Activated CD4-positive, alpha-beta memory T cell treated with anti-CD3 and anti-CD28 coated beads for 36 hours (primary cell): Measurements from ENCODE around the gene NKTR. TPM values are rescaled to one million over a fixed set of nuclear protein-coding genes. Genes with fewer than 3 reads are reported as not detected.

Source experiments
- CTCF ChIA-PET: fragments of 350-600 bp; sonication (Branson Sonifier 250); formaldehyde crosslinking; loops from one replicate; lab custom pipeline; 2021; ENCODE audit warnings: antibody characterized with exemption, inconsistent platforms; lab: Charles Lee
- POLR2A ChIA-PET: fragments of 350-600 bp; sonication (Branson Sonifier 250); formaldehyde crosslinking; loops from one replicate; lab custom pipeline; 2021; ENCODE audit warnings: antibody characterized with exemption; lab: Charles Lee
- DNase-seq: peaks from one replicate; pipeline ENCODE4 v3.0.0-alpha.2; 2020
- H3K27ac Mint-ChIP-seq: one replicate; pipeline ENCODE4 v1.8.0; 2021; ENCODE audit warnings: mixed read lengths
- H3K27me3 Mint-ChIP-seq: one replicate; pipeline ENCODE4 v1.8.0; 2021; ENCODE audit warnings: mixed read lengths
- H3K36me3 Mint-ChIP-seq: one replicate; pipeline ENCODE4 v1.8.0; 2021; ENCODE audit warnings: mixed read lengths
- H3K4me1 Mint-ChIP-seq: one replicate; pipeline ENCODE4 v1.8.0; 2021; ENCODE audit warnings: low read depth, mixed read lengths
- H3K4me3 Mint-ChIP-seq: one replicate; pipeline ENCODE4 v1.8.0; 2021; ENCODE audit warnings: mild to moderate bottlenecking, mixed read lengths
- H3K9me3 Mint-ChIP-seq: one replicate; pipeline ENCODE4 v1.8.0; 2021; ENCODE audit warnings: mixed read lengths
- intact Hi-C: fragments of 100-400 bp; cut with micrococcal nuclease; formaldehyde crosslinking; loops from one replicate; pipeline ENCODE4 v1.15.1; 2023
- total RNA-seq, 2 experiments: library from RNA; stranded (reverse); gene quantifications; one replicate each; pipeline ENCODE4 v1.2.3, GENCODE V29; 2021

NKTR gene
- total RNA-seq, 2 experiments from 2014 or later, result 65.9 to 73.9 TPM

- H3K9me3 Mint-ChIP-seq, result no peaks in the 10 kb centered on the region
- H3K36me3 Mint-ChIP-seq, result no peaks in the 10 kb centered on the region
Measured at GRCh38 chr3:42685891-42686820, 85.7 kb downstream of the NKTR start.

DNA sequence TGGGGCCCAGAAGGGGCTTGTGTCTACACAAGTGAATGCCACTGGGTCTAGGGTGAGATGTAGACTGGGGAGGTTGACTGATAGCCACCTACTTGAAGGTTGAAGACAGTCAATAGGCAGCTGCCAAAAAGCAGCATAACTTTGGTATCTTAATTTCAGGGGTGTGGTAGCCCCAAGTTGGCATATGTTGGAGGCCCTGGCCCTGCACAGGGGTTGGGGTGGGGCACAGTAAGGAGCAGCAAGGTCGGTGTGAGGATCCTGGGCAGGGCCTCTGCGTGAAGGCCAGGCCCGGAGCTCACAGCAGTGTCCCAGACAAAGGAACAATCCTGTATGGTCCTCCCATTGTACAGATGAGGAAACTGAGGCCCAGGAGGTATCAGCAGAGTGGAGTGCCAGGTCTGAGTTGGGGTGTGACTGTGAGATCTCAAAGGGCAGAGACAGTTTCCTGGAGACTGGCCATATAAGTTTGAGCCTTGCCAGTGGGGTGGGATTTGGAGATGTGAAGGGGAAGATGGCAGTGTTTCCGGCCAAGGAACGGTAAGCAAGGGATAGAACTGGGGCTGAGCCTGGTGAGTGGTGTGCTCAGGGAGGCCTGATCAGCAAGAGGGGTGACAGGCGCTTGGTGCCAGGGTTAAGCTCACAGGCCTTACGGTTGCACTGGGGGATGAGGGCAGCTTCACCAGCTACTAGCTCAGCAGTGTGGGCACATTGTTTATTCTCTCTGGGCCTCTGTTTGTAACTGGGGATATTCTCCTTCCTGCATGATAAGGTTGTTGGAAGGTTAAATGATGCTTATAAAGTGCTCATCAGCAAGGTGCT lies 86.6 kb downstream of the NKTR start:
- intact Hi-C loops, result no loop called here
- Mint-ChIP-seq H3K36me3 (no peaks in the 10 kb centered on the region), H3K27ac (no peak overlapping the region), H3K9me3 (no peaks in the 10 kb centered on the region), H3K4me1 (peaks cover 6% of the 10 kb centered on the region), H3K27me3 (peaks cover 25% of the 10 kb centered on the region), H3K4me3 (no peak overlapping the region)
- no peak for DNase-seq
- ChIA-PET CTCF (interaction anchor here (1.0 kb wide), 1 partner anchor 142 kb away, joined by 3 read pairs; no protein-coding TSS in a partner anchor), POLR2A (no interaction called here)

More at GRCh38 chr3:42685891-42686820, 85.7 kb downstream of the NKTR start:
- no peak for DNase-seq
- ChIA-PET POLR2A (no interaction called here), CTCF (interaction anchor here (1.0 kb wide), 2 partner anchors 58 to 141 kb away, joined by 3 read pairs; no protein-coding TSS in a partner anchor)
- Mint-ChIP-seq H3K27ac (no peak overlapping the region), H3K4me1 (peaks cover 6% of the 10 kb centered on the region), H3K27me3 (peaks cover 25% of the 10 kb centered on the region), H3K4me3 (peak overlapping the region; percentile 20)
- intact Hi-C loops, result no loop called here

- Mint-ChIP-seq H3K4me3 (no peak overlapping the region), H3K9me3 (no peaks in the 10 kb centered on the region), H3K4me1 (peaks cover 6% of the 10 kb centered on the region), H3K27me3 (peaks cover 21% of the 10 kb centered on the region), H3K36me3 (no peaks in the 10 kb centered on the region), H3K27ac (no peak overlapping the region)
- intact Hi-C loops, result no loop called here
- no peak for DNase-seq
- ChIA-PET POLR2A (no interaction called here), CTCF (no interaction called here)
Measured at GRCh38 chr3:42688016-42688415, 87.5 kb downstream of the NKTR start.

DNA sequence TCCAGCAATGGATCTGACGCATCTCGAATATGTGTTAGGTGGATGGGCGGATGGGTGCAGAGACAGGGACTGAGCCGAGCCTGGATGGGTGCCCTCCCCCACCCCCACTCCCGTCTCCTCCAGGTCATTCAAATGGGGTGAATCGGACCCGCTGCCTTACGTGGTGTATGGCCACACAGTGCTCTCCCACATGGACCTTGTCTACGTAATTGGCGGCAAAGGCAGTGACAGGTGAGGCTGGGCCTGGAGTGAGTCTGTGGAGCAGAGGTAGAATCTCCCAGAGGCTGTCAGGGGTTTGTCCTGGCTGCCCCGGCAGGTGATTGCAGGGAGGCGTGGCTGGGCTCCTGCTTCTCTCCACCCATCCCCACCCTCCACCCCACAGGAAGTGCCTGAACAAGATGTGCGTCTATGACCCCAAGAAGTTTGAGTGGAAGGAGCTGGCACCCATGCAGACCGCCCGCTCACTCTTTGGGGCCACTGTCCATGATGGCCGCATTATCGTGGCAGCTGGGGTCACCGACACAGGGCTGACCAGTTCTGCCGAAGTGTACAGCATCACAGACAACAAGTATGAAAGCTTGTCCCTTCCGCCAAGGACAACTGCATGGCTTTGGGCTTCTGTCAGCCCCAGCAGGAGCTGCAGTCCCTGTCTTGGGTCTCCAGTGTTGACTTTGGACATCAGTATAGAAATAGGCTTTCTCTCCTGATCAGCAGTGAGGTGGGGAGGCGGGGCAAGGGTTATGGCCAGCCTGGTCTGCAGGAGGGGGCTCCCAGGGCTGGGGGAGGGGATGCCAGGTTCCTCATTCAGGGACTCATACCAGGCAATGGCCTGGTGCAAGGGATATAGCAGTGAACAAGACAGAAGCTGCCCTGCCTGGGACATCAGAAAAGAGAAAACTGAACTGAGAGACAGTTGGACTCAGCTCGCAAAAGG lies 88.3 kb downstream of the NKTR start:
- ChIA-PET CTCF (no interaction called here), POLR2A (no interaction called here)
- no peak for DNase-seq
- Mint-ChIP-seq H3K36me3 (no peaks in the 10 kb centered on the region), H3K4me3 (no peak overlapping the region), H3K27ac (no peak overlapping the region), H3K27me3 (peaks cover 19% of the 10 kb centered on the region), H3K4me1 (peaks cover 5% of the 10 kb centered on the region), H3K9me3 (no peaks in the 10 kb centered on the region)
- intact Hi-C loops, result no loop called here

- H3K9me3 Mint-ChIP-seq, result no peaks in the 10 kb centered on the region
- peaks cover 4% of the 10 kb centered on the region for H3K4me1 Mint-ChIP-seq
- ChIA-PET POLR2A (no interaction called here), CTCF (no interaction called here)
- H3K27ac Mint-ChIP-seq, result no peak overlapping the region
- H3K27me3 Mint-ChIP-seq, result peaks cover 19% of the 10 kb centered on the region
- intact Hi-C loops, result no loop called here
- H3K4me3 Mint-ChIP-seq, result no peak overlapping the region
- DNase-seq, result no peak
- no peaks in the 10 kb centered on the region for H3K36me3 Mint-ChIP-seq
Measured at GRCh38 chr3:42689421-42690014, 89.0 kb downstream of the NKTR start.

DNA sequence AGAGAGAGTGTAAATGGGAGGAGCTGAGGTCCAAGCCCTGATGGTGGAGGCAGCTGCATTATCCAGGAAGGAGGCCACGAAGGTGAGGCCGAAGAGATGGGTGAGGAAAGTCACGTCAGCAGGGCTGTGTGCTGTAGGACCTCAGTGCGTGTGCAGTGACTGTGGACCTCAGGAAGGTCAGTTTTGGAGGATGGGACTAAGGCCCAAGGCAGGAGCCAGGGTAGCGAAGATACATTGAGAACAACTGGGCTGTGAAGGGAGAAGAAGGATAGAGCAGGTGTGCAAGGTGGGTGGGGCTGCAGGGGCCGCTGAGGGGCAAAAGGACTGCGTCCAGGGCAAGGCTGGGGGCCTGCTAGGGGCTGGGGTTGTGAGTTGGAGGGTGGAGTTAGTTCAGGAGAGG lies 89.7 kb downstream of the NKTR start:
- POLR2A ChIA-PET, result no interaction called here
- Mint-ChIP-seq H3K27ac (no peak overlapping the region), H3K27me3 (peaks cover 18% of the 10 kb centered on the region), H3K4me3 (no peak overlapping the region), H3K4me1 (peaks cover 4% of the 10 kb centered on the region), H3K36me3 (no peaks in the 10 kb centered on the region), H3K9me3 (no peaks in the 10 kb centered on the region)
- no peak for DNase-seq
- CTCF ChIA-PET, result no interaction called here
- intact Hi-C loops, result no loop called here

DNA sequence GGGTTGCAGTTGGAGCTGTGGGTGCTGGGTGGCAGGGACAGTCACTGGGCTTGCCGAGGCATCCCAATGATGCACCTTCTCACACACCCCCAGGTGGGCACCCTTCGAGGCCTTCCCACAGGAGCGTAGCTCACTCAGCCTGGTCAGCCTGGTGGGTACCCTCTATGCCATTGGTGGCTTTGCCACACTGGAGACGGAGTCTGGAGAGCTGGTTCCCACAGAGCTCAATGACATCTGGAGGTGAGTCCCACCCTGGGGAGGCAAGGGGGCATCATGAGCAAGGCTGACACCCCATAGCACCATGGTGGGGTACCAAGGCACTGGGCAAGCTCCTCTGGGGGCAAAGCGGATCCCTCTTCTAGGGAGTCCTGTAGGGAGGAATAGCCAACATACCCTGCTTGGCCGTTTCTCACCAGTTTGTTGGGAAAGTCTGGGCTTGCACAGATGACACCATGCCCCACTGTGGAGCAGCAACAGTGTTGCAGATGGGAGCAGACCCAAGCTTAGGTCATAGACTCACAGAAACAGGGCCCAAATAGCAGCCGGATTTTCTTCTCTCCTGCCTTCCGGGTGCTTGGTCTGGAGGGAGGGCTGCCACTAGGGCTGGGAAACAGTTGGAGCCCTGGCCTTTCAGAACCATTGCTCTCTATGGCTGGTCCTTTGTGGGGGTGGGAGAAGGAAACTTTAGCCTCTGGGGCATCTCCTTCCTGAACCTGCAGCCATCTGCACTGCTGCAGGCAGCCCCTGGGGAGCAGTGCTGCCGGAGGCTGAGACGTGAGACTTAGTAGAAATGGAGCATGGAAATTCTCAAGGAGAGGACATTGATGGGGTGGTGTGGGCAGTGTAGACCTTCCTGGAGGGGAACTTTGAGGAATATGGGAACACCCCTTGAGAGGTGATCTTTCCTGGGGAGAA lies 90.5 kb downstream of the NKTR start:
- H3K27me3 Mint-ChIP-seq, result peaks cover 11% of the 10 kb centered on the region
- CTCF ChIA-PET, result no interaction called here

DNA sequence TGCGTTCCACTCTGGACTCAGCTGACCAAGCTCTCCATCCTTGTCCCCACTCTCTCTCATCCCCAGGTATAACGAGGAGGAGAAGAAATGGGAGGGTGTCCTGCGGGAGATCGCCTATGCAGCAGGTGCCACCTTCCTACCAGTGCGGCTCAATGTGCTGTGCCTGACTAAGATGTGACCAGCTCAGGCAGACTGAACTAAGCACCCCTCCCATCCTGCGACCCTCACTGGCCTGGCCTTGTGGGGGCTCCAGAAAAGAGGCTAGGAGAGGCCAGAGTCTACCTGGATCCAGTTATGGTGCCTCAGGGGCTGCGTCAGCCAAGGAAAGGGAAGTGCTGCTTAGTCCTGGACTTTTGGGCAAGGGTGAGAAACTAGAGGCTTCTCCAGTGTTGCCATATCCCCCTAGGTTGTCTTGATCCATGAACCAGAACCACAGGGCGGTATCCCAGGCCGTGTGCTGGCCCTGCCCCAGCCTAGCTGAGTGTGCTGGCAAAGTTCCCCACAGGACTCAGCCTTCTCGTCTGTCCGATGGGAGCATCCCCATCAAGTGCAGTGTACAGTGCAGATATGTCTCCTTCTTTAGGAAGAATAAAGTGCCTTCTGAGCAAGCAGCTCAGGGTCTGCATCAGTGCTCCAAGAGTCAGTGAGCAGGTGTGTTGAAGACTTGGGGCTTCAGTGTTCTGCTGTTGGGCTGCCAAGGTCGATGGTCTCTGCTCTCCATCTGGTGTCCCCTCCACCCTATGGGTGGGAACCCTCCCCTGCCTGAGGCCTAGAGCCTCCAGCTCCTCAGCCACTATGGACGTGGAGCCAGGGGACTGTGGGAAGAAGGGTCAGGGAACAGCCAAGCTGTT lies 91.6 kb downstream of the NKTR start:
- intact Hi-C loops, result no loop called here
- H3K4me1 Mint-ChIP-seq, result no peaks in the 10 kb centered on the region
- DNase-seq, result no peak
- peaks cover 1% of the 10 kb centered on the region for H3K27me3 Mint-ChIP-seq
- H3K27ac Mint-ChIP-seq, result no peak overlapping the region
- no peaks in the 10 kb centered on the region for H3K9me3 Mint-ChIP-seq
- ChIA-PET POLR2A (no interaction called here), CTCF (no interaction called here)
- no peak overlapping the region for H3K4me3 Mint-ChIP-seq
- H3K36me3 Mint-ChIP-seq, result no peaks in the 10 kb centered on the region

More for the DNA sequence above, 90.5 kb downstream of the NKTR start:
- no peak overlapping the region for H3K4me3 Mint-ChIP-seq
- H3K9me3 Mint-ChIP-seq, result no peaks in the 10 kb centered on the region
- no peak for DNase-seq
- H3K4me1 Mint-ChIP-seq, result no peaks in the 10 kb centered on the region
- POLR2A ChIA-PET, result no interaction called here
- no peaks in the 10 kb centered on the region for H3K36me3 Mint-ChIP-seq
- intact Hi-C loops, result no loop called here
- H3K27ac Mint-ChIP-seq, result no peak overlapping the region

- no peak overlapping the region for H3K27ac Mint-ChIP-seq
- no peaks in the 10 kb centered on the region for H3K27me3 Mint-ChIP-seq
- CTCF ChIA-PET, result no interaction called here
- no peak overlapping the region for H3K4me3 Mint-ChIP-seq
- no peaks in the 10 kb centered on the region for H3K4me1 Mint-ChIP-seq
- no peak for DNase-seq
- no peaks in the 10 kb centered on the region for H3K36me3 Mint-ChIP-seq
- POLR2A ChIA-PET, result no interaction called here
- H3K9me3 Mint-ChIP-seq, result no peaks in the 10 kb centered on the region
- intact Hi-C loops, result no loop called here
Measured at GRCh38 chr3:42692667-42693529, 92.4 kb downstream of the NKTR start.
